Mammary epithelial cell (primary cell): Measurements from ENCODE around the gene CHMP4B.

ENCODE experiments used
- EZH2 ChIP-seq: IDR thresholded peaks from 2 replicates; pipeline ENCODE4 v1.6.1; 2012; ENCODE audit warnings: low read length, inconsistent platforms, borderline replicate concordance
- TF ChIP-seq, protein P1 (sequence below), 2 donors: IDR thresholded peaks in 1 of 2; conservative IDR thresholded peaks in 1 of 2; 2 replicates each; pipeline ENCODE4 v1.5.1; 2011 to 2012; ENCODE audit warnings: inconsistent platforms in 2 of 2, low read length in 2 of 2, mild to moderate bottlenecking in 2 of 2, control low read depth in 1 of 2, low read depth in 1 of 2; ENCODE audit not compliant: insufficient read depth in 1 of 2; ENCODE audit errors: extremely low read depth in 1 of 2

DNA sequence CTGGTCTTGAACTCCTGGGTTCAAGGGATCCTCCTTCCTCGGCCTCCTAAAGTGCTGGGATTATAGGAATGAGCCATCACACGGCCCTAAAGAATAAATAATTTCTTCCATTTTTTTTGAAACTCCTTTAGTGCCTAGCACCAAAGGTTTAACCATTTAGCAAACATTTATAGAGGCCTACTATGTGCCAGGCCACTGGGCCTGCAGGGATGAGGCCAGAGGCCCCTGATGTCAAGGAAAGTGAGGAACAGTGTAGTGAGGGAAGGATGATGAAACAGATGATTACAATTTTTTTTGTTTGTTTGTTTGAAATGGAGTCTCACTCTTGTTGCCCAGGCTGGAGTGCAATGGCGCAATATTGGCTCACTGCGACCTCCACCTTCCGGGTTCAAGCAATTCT is 45.6 kb upstream of the CHMP4B start:
- TF ChIP-seq, protein P1, sequence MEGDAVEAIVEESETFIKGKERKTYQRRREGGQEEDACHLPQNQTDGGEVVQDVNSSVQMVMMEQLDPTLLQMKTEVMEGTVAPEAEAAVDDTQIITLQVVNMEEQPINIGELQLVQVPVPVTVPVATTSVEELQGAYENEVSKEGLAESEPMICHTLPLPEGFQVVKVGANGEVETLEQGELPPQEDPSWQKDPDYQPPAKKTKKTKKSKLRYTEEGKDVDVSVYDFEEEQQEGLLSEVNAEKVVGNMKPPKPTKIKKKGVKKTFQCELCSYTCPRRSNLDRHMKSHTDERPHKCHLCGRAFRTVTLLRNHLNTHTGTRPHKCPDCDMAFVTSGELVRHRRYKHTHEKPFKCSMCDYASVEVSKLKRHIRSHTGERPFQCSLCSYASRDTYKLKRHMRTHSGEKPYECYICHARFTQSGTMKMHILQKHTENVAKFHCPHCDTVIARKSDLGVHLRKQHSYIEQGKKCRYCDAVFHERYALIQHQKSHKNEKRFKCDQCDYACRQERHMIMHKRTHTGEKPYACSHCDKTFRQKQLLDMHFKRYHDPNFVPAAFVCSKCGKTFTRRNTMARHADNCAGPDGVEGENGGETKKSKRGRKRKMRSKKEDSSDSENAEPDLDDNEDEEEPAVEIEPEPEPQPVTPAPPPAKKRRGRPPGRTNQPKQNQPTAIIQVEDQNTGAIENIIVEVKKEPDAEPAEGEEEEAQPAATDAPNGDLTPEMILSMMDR (conservative IDR thresholded peaks at IDR 0.05 in 1 of 2, IDR thresholded peaks at IDR 0.05 in 1 of 2; ENCODE audit: extremely low read depth in 1 of 2, insufficient read depth in 1 of 2, low read depth in 1 of 2, low read length in 2 of 2): no peak
- TF ChIP-seq EZH2: no peak
